Nephron (organoid): Measurements from ENCODE around the gene DOCK9.
A peak's percentile ranks its signal among the peaks of the same experiment; 100 is the strongest.

Experiments
- H3K27ac Mint-ChIP-seq, 3 experiments: 2 replicates each; pipeline ENCODE4 v1.8.0; 2020; ENCODE audit warnings: mixed read lengths in 3 of 3, mild to moderate bottlenecking in 2 of 3, moderate library complexity in 1 of 3
- H3K27me3 Mint-ChIP-seq: 2 replicates; pipeline ENCODE4 v1.8.0; 2021; ENCODE audit warnings: low read depth, mild to moderate bottlenecking, moderate library complexity, mixed read lengths
- H3K36me3 Mint-ChIP-seq: 2 replicates; pipeline ENCODE4 v1.8.0; 2020; ENCODE audit warnings: low read depth, mixed read lengths
- H3K4me1 Mint-ChIP-seq: 2 replicates; pipeline ENCODE4 v1.8.0; 2020; ENCODE audit warnings: mixed read lengths
- H3K4me3 Mint-ChIP-seq, 3 experiments: 2 replicates each; pipeline ENCODE4 v1.8.0; 2020; ENCODE audit warnings: mild to moderate bottlenecking in 3 of 3, mixed read lengths in 3 of 3, moderate library complexity in 2 of 3
- H3K9me3 Mint-ChIP-seq: 2 replicates; pipeline ENCODE4 v1.8.0; 2020; ENCODE audit warnings: mixed read lengths
- CTCF ChIP-seq, 3 experiments: fragments of 200-600 bp; sonication (generic); IDR thresholded peaks; one replicate each; pipeline ENCODE4 v1.5.0; 2021; ENCODE audit warnings: antibody characterized with exemption in 3 of 3; ENCODE audit not compliant: unreplicated experiment in 3 of 3

Gene DOCK9

GRCh38 chr13:98972627-98973026, 5.2 kb downstream of the DOCK9 start:
- Mint-ChIP-seq H3K4me3 (no peak overlapping the region), H3K4me1 (peaks cover 55% of the 10 kb centered on the region), H3K9me3 (no peaks in the 10 kb centered on the region), H3K27ac (peak overlapping the region; percentile 49 to 56 (median 52)), H3K27me3 (peaks cover 14% of the 10 kb centered on the region), H3K36me3 (no peaks in the 10 kb centered on the region)
- no peak for TF ChIP-seq CTCF (IDR thresholded peaks at IDR 0.05; ENCODE audit: unreplicated experiment in 3 of 3)

DNA sequence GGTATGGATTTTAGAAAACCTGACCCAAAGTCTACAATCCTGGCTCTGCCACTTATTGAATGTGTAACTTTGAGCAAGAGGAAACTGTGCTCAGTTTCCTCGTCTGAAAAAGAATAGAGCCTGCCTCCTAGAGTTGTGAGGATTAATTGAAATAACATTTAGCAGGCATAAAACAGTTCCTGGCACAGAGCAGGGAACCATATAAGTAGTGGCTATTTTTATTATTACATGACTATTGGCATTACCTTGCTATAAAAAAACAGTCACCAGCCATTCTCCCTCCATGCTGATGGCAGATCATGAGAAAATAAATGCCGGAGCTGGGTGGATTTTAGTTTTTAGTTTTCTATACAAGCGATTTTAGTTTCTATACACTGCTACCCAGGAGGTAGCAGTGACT, 5.8 kb downstream of the DOCK9 start:
- H3K4me1 Mint-ChIP-seq: peaks cover 50% of the 10 kb centered on the region
- H3K27me3 Mint-ChIP-seq: peaks cover 14% of the 10 kb centered on the region
- no peaks in the 10 kb centered on the region for H3K9me3 Mint-ChIP-seq
- H3K4me3 Mint-ChIP-seq: no peak overlapping the region
- TF ChIP-seq CTCF (IDR thresholded peaks at IDR 0.05; ENCODE audit: unreplicated experiment in 3 of 3): no peak
- no peaks in the 10 kb centered on the region for H3K36me3 Mint-ChIP-seq
- no peak overlapping the region for H3K27ac Mint-ChIP-seq

- Mint-ChIP-seq H3K36me3 (no peaks in the 10 kb centered on the region), H3K9me3 (no peaks in the 10 kb centered on the region), H3K4me1 (peaks cover 32% of the 10 kb centered on the region), H3K27me3 (peaks cover 24% of the 10 kb centered on the region), H3K27ac (no peak overlapping the region), H3K4me3 (no peak overlapping the region)
- TF ChIP-seq CTCF (IDR thresholded peaks at IDR 0.05; ENCODE audit: unreplicated experiment in 3 of 3): no peak
Measured at GRCh38 chr13:98970330-98970729, 7.5 kb downstream of the DOCK9 start.

- no peak overlapping the region for H3K27ac Mint-ChIP-seq
- no peaks in the 10 kb centered on the region for H3K9me3 Mint-ChIP-seq
- peaks cover 18% of the 10 kb centered on the region for H3K27me3 Mint-ChIP-seq
- no peaks in the 10 kb centered on the region for H3K36me3 Mint-ChIP-seq
- H3K4me3 Mint-ChIP-seq: no peak overlapping the region
- peaks cover 20% of the 10 kb centered on the region for H3K4me1 Mint-ChIP-seq
- no peak for TF ChIP-seq CTCF (IDR thresholded peaks at IDR 0.05; ENCODE audit: unreplicated experiment in 3 of 3)
Measured at GRCh38 chr13:98967491-98967890, 10.4 kb downstream of the DOCK9 start.

- no peak for TF ChIP-seq CTCF (IDR thresholded peaks at IDR 0.05; ENCODE audit: unreplicated experiment in 3 of 3)
- H3K4me1 Mint-ChIP-seq: peaks cover 23% of the 10 kb centered on the region
- H3K36me3 Mint-ChIP-seq: no peaks in the 10 kb centered on the region
- no peak overlapping the region for H3K4me3 Mint-ChIP-seq
- no peak overlapping the region for H3K27ac Mint-ChIP-seq
- H3K9me3 Mint-ChIP-seq: no peaks in the 10 kb centered on the region
- peaks cover 14% of the 10 kb centered on the region for H3K27me3 Mint-ChIP-seq
Measured at GRCh38 chr13:98966019-98966418, 11.8 kb downstream of the DOCK9 start.

GRCh38 chr13:98965325-98965724, 12.5 kb downstream of the DOCK9 start:
- TF ChIP-seq CTCF (IDR thresholded peaks at IDR 0.05; ENCODE audit: unreplicated experiment in 3 of 3): no peak
- Mint-ChIP-seq H3K27me3 (peaks cover 10% of the 10 kb centered on the region), H3K9me3 (no peaks in the 10 kb centered on the region), H3K27ac (no peak overlapping the region), H3K4me1 (peaks cover 24% of the 10 kb centered on the region), H3K4me3 (no peak overlapping the region), H3K36me3 (no peaks in the 10 kb centered on the region)
